Large intestine (tissue), 3 donors: ENCODE measurements around the gene CFAP43. TPM values are rescaled to one million over a fixed set of nuclear protein-coding genes. Genes with fewer than 3 reads are reported as not detected.
"Not testable (repeated sequence)": the region's sequence is repeated elsewhere in the genome, so short reads cannot be mapped to it uniquely, and the experiment has no call there.

Experiments
- DNase-seq, 2 donors: peaks; one replicate each; pipeline versions ENCODE4 v3.0.0 to v3.0.0-alpha.2; 2013
- H3K27ac ChIP-seq: one replicate; pipeline ENCODE4 v1.5.1; 2013; ENCODE audit warnings: low read length
- H3K27me3 ChIP-seq: 2 replicates; pipeline ENCODE4 v1.6.1; 2013; ENCODE audit warnings: low read length; ENCODE audit not compliant: control insufficient read depth, insufficient read depth
- H3K36me3 ChIP-seq: 2 replicates; pipeline ENCODE4 v1.6.1; 2013; ENCODE audit warnings: low read length; ENCODE audit not compliant: control insufficient read depth, insufficient read depth
- H3K4me1 ChIP-seq: one replicate; pipeline ENCODE4 v1.6.1; 2013; ENCODE audit warnings: low read length; ENCODE audit not compliant: control insufficient read depth, insufficient read depth
- H3K4me3 ChIP-seq: one replicate; pipeline ENCODE4 v1.5.1; 2013; ENCODE audit warnings: low read length
- H3K9me3 ChIP-seq: one replicate; pipeline ENCODE4 v1.6.1; 2013; ENCODE audit warnings: mild to moderate bottlenecking, low read depth, low read length, moderate library complexity; ENCODE audit not compliant: control insufficient read depth
- WGBS: methylation state at CpG from one replicate; pipeline ENCODE4 v1.1.5; 2013; ENCODE audit warnings: low lambda C conversion rate; ENCODE audit not compliant: insufficient coverage; 5-methylcytosine and 5-hydroxymethylcytosine counted together
- polyA plus RNA-seq: library from polyadenylated mRNA; unstranded; fragments of 120-200 nt; gene quantifications from one replicate; pipeline ENCODE4 v1.2.1, GENCODE V29; 2013

CFAP43 gene
- polyA plus RNA-seq, 1 donor, result 5.6 TPM

- H3K27me3 ChIP-seq, result no peaks in the 10 kb centered on the region
- whole genome bisulfite sequencing, result 86% methylated on average over 1 of the region's 2 CpGs
- H3K27ac ChIP-seq, result no peak overlapping the region
- DNase-seq, result no peak
- no peak overlapping the region for H3K4me3 ChIP-seq
- H3K36me3 ChIP-seq, result no peaks in the 10 kb centered on the region
- no peaks in the 10 kb centered on the region for H3K9me3 ChIP-seq
- H3K4me1 ChIP-seq, result peaks cover 7% of the 10 kb centered on the region
Observed at GRCh38 chr10:104195706-104196105, 36.5 kb downstream of the CFAP43 start.

GRCh38 chr10:104193787-104194186, 38.4 kb downstream of the CFAP43 start:
- no peaks in the 10 kb centered on the region for H3K36me3 ChIP-seq
- no peak for DNase-seq
- no peak overlapping the region for H3K4me3 ChIP-seq
- H3K4me1 ChIP-seq, result no peaks in the 10 kb centered on the region
- H3K27ac ChIP-seq, result no peak overlapping the region
- no peaks in the 10 kb centered on the region for H3K9me3 ChIP-seq
- no peaks in the 10 kb centered on the region for H3K27me3 ChIP-seq
- WGBS, result 100% methylated on average over 1 of the region's 17 CpGs

GRCh38 chr10:104190695-104191094, 41.5 kb downstream of the CFAP43 start:
- H3K9me3 ChIP-seq, result no peaks in the 10 kb centered on the region
- 100% methylated on average over 2 of the region's 5 CpGs for WGBS
- no peaks in the 10 kb centered on the region for H3K4me1 ChIP-seq
- no peak for DNase-seq
- no peak overlapping the region for H3K27ac ChIP-seq
- H3K36me3 ChIP-seq, result no peaks in the 10 kb centered on the region
- no peaks in the 10 kb centered on the region for H3K27me3 ChIP-seq
- no peak overlapping the region for H3K4me3 ChIP-seq

DNA sequence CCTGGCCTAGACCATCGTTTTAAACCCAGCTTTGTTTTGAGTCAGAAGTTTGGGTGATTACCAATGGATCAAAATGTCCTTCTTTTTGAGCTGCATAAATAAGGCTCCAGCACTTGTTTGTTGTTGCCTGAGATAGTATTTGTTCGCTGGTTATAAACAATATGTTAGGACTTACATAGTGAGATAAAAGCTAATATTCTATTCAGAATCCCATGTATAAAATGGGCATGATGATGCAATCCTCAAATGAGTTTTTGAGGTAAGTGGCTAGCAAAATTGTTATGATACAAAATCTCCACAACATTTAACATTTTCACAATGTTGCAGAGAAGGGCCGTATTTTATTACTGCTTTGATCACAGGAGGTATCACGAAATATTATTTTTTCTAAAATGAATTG, 48.5 kb downstream of the CFAP43 start:
- no peak overlapping the region for H3K27ac ChIP-seq
- WGBS, result 86% methylated on average over 1 of the region's 4 CpGs
- no peaks in the 10 kb centered on the region for H3K4me1 ChIP-seq
- H3K36me3 ChIP-seq, result no peaks in the 10 kb centered on the region
- H3K9me3 ChIP-seq, result no peaks in the 10 kb centered on the region
- no peaks in the 10 kb centered on the region for H3K27me3 ChIP-seq
- no peak for DNase-seq
- H3K4me3 ChIP-seq, result no peak overlapping the region

DNA sequence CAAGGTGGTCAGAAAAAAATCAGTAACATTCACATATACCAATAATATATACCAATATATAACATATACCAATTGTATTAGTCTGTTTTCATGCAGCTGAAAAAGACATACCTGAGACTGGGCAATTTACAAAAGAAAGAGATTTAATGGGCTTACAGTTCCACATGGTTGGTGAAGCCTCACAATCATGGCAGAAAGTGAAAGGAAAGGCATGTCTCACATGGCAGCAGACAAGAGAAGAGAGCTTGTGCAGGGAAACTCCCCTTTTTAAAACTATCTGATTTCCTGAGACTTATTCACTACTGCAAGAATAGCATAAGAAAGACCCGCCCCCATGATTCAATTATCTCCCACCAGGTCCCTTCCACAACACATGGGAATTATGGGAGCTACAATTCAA, 58.0 kb downstream of the CFAP43 start:
- not testable (repeated sequence) for DNase-seq, H3K9me3 ChIP-seq, H3K27me3 ChIP-seq, H3K4me3 ChIP-seq, H3K4me1 ChIP-seq, H3K27ac ChIP-seq, H3K36me3 ChIP-seq
- no CpG with 5 or more reads among the region's 1 CpG for WGBS

DNA sequence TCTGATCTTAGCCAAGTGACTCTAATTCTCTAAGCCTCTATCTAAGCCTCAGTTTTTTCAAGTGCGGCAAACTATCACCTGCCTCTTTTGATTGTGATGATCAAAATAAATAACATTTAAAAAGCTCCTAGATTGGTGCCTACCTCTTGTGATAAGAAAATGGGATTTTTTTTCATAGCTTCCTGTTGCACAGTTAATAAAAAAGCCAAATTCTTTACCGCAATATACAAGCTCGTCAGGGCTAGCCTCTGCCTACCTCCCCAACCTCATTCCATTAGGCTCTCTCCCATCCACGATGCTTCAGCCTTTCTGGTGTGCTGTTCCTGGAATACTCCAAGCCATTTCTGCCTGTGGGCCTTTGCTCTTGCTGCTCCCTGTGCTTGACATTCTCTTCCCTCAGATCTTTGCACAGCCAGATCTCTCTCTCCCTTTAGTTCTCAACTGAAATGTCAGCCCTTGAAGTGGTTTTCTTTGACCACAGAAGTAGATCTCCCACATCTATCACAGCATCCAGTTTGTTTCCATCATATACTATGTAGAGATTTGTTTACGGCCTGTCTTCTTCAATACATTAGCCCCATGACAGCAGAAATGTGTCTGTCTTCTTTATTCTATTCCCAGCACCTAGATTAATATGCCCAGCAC, 61.4 kb downstream of the CFAP43 start:
- DNase-seq, result no peak
- H3K4me3 ChIP-seq, result no peak overlapping the region
- 100% methylated on average over 1 of the region's 5 CpGs for WGBS

GRCh38 chr10:104155591-104155990, 76.6 kb downstream of the CFAP43 start:
- Histone ChIP-seq H3K36me3 (no peaks in the 10 kb centered on the region), H3K9me3 (peaks cover 9% of the 10 kb centered on the region), H3K27me3 (no peaks in the 10 kb centered on the region), H3K4me3 (no peak overlapping the region), H3K4me1 (no peaks in the 10 kb centered on the region), H3K27ac (no peak overlapping the region)
- no CpG with 5 or more reads among the region's 2 CpGs for WGBS
- DNase-seq, result no peak

More for the DNA sequence above, 61.4 kb downstream of the CFAP43 start:
- no peaks in the 10 kb centered on the region for H3K36me3 ChIP-seq
- H3K27ac ChIP-seq, result no peak overlapping the region
- no peaks in the 10 kb centered on the region for H3K4me1 ChIP-seq
- no peaks in the 10 kb centered on the region for H3K9me3 ChIP-seq
- no peaks in the 10 kb centered on the region for H3K27me3 ChIP-seq

DNA sequence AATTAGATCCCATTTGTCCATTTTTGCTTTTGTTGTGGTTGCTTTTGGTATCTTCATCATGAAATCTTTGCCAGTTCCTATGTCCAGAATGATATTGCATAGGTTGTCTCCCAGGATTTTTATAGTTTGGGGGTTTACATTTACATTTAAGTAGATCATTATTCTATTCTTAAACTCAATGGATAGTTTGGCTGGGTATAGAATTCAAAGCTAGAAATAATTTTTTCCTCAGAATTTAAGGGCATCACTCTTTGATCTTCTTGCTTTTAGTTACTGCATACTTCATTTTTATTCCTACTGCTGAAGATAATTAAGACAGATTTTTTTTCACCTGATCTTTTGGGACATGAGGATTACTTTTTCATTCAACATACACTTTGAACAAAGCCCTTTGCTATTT, 80.4 kb downstream of the CFAP43 start:
- Histone ChIP-seq H3K4me1 (no peaks in the 10 kb centered on the region), H3K9me3 (peaks cover 9% of the 10 kb centered on the region), H3K36me3 (no peaks in the 10 kb centered on the region), H3K4me3 (no peak overlapping the region), H3K27ac (no peak overlapping the region), H3K27me3 (no peaks in the 10 kb centered on the region)
- no peak for DNase-seq

GRCh38 chr10:104150139-104150538, 82.0 kb downstream of the CFAP43 start:
- no peaks in the 10 kb centered on the region for H3K36me3 ChIP-seq
- H3K4me3 ChIP-seq, result no peak overlapping the region
- no peaks in the 10 kb centered on the region for H3K27me3 ChIP-seq
- H3K9me3 ChIP-seq, result peaks cover 9% of the 10 kb centered on the region
- H3K27ac ChIP-seq, result no peak overlapping the region
- H3K4me1 ChIP-seq, result no peaks in the 10 kb centered on the region
- no peak for DNase-seq

GRCh38 chr10:104146882-104147281, 85.3 kb downstream of the CFAP43 start:
- Histone ChIP-seq H3K36me3 (no peaks in the 10 kb centered on the region), H3K9me3 (peaks cover 1% of the 10 kb centered on the region), H3K27ac (no peak overlapping the region), H3K27me3 (no peaks in the 10 kb centered on the region), H3K4me1 (no peaks in the 10 kb centered on the region), H3K4me3 (no peak overlapping the region)
- DNase-seq, result no peak
- WGBS, result 100% methylated on average over 1 of the region's 1 CpG

DNA sequence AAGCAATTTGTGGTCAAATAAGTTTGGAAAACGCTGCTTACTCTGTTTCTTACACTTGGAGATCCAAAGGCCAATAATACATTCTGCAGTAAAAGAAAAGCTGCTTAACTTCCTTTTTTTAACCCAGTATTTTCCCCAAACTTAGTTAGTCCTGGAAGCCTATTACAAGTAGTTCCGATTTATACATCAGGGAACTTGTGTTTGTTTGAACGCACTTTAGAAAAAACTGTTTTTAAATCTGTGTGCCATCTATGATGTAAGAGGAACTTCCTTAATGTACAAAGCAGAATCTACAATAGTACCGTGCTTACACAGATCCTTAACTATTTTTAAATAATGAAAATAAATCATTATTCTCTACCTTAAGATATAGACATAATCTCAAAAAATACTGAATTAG, 87.2 kb downstream of the CFAP43 start:
- no peak overlapping the region for H3K4me3 ChIP-seq
- WGBS, result 88% methylated on average over 1 of the region's 4 CpGs
- H3K4me1 ChIP-seq, result no peaks in the 10 kb centered on the region
- H3K9me3 ChIP-seq, result no peaks in the 10 kb centered on the region
- DNase-seq, result no peak
- H3K27me3 ChIP-seq, result no peaks in the 10 kb centered on the region
- H3K27ac ChIP-seq, result no peak overlapping the region
- H3K36me3 ChIP-seq, result no peaks in the 10 kb centered on the region
